GM21528 (cell line): ENCODE results near the gene ANKRD2.

Experiments
- ATAC-seq: cut with Tn5 transposase; IDR thresholded peaks from one replicate; pipeline ENCODE4 v1.9.1; 2021; ENCODE audit warnings: mild to moderate bottlenecking, moderate library complexity; ENCODE audit not compliant: unreplicated experiment, low FRiP score

ANKRD2 gene

DNA sequence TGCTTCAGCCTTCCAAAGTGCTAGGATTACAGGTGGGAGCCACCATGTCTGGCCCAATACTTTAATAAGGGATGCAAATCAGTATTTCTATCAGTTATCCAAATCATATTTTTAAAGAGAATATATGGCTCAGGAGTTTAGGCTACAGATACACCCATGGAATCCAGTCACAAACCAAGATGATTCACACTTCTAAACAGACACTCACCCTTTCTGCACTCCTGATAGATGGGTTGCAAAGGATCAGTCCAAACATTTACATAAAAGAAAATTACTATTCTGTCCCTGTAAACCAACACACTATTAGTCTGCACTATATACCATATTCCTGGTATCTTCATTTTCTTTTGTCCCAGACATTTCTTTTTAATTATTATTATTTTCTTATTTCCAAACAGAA is 58.5 kb downstream of the ANKRD2 start:
- ATAC-seq = no peak

GRCh38 chr10:97632949-97633884 is 60.6 kb downstream of the ANKRD2 start, which contains the start of gene MORN4:
Gene MORN4 (minus strand): TSS chr10:97633500. CDS start chr10:97619653, 13,847 bp downstream.
- ATAC-seq = peak; percentile 97
